ENCODE data around the gene CYB5A. TPM values are rescaled to one million over a fixed set of nuclear protein-coding genes. Genes with fewer than 3 reads are reported as not detected.

Gene CYB5A
- total and polyA plus RNA-seq, 2 of the 8 experiments (the other 6 are each of a cell fraction or from before 2014, with no cell fraction given): 154 to 195 TPM

DNA sequence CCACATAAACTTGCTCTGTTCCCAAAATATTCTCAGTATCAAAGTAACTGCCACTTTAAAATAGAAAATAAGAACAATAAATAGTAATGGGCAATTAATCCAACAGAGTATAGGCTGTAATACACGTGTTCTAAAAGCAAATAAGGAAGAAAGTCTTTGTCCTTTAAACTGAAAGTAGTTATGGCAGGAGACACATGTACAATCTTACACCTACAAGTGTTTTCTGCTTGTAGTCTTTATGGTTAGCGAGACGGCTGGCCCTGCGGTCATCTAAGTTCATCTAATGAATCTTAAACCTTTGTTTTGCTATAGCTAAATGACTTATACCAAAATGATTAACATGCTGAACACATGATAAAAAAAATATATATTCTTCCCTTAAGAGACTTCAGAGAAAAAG, 32.4 kb downstream of the CYB5A start:
- DNase-seq (ENCODE audit: low read depth in 1 of 2, low spot score in 2 of 2): no peak
- Histone ChIP-seq H2BK120ac (replicated peaks; ENCODE audit: low read depth, low read length) (no peak overlapping the region), H2BK5ac (ENCODE audit: low read depth, low read length) (no peak overlapping the region), H4K5ac (ENCODE audit: insufficient read length, low read depth, low read length) (no peak overlapping the region), H3K27ac (ENCODE audit: low read depth, low read length) (no peak overlapping the region), H4K8ac (ENCODE audit: extremely low read depth, insufficient read depth, low read length) (no peak overlapping the region), H3K23me2 (ENCODE audit: low read depth, low read length) (no peaks in the 10 kb centered on the region), H2BK12ac (ENCODE audit: low read depth, low read length) (no peak overlapping the region), H2AK5ac (ENCODE audit: low read depth, low read length) (no peak overlapping the region), H2AFZ (ENCODE audit: low read length) (no peak overlapping the region), H3K4me2 (ENCODE audit: insufficient read depth in 1 of 2, low read depth in 2 of 2, low read length in 2 of 2) (no peak overlapping the region), H4K20me1 (replicated peaks in 1 of 2; ENCODE audit: control insufficient read depth in 1 of 2, insufficient read depth in 2 of 2, low read length in 2 of 2) (no peaks in the 10 kb centered on the region), H3K9ac (replicated peaks in 1 of 4; ENCODE audit: extremely low read depth in 1 of 4, low read depth in 3 of 4, low read length in 3 of 4) (no peak overlapping the region), H3K36me3 (ENCODE audit: control insufficient read depth in 2 of 4, insufficient read depth in 4 of 4, low read length in 3 of 4) (peaks cover 0 to 18% (median 9%) of the 10 kb centered on the region in 4 experiments; a peak in 3 of 8 replicates), H3K79me2 (ENCODE audit: control insufficient read depth in 1 of 2, insufficient read depth in 2 of 2, low read length in 2 of 2) (no peaks in the 10 kb centered on the region), H3K23ac (ENCODE audit: insufficient read length) (no peak overlapping the region), H3K56ac (replicated peaks; ENCODE audit: insufficient read length, low read depth, low read length) (no peak overlapping the region), H3K79me1 (ENCODE audit: low read depth, low read length) (no peaks in the 10 kb centered on the region; the same call in 1 of the 2 replicates), H3K4me1 (replicated peaks in 1 of 4; ENCODE audit: control insufficient read depth in 3 of 4, insufficient read depth in 4 of 4, low read length in 3 of 4) (peaks cover 0 to 8% (median 4%) of the 10 kb centered on the region in 4 experiments; a peak in 5 of 7 replicates), H3K4ac (replicated peaks; ENCODE audit: insufficient read length, low read depth, low read length) (no peak overlapping the region), H3K14ac (ENCODE audit: insufficient read length) (no peak overlapping the region), H2BK20ac (ENCODE audit: low read length) (no peak overlapping the region), H3K27me3 (replicated peaks in 1 of 4; ENCODE audit: control insufficient read depth in 3 of 4, extremely low read depth in 1 of 4, insufficient read depth in 3 of 4, low read length in 3 of 4) (no peaks in the 10 kb centered on the region), H4K91ac (replicated peaks; ENCODE audit: insufficient read length, low read length) (no peak overlapping the region), H3K4me3 (ENCODE audit: extremely low read depth in 1 of 4, insufficient read depth in 2 of 4, low read depth in 3 of 4, low read length in 4 of 4) (no peak overlapping the region), H3K18ac (ENCODE audit: extremely low read depth, low read length) (no peak overlapping the region), H2BK15ac (ENCODE audit: low read length) (no peak overlapping the region), H3K9me3 (ENCODE audit: insufficient read depth in 2 of 2, low read depth in 1 of 2, low read length in 1 of 2) (no peaks in the 10 kb centered on the region)
- POLR2A ChIA-PET (ENCODE audit: partially characterized antibody): interaction anchor here (1.1 kb wide), 1 partner anchor 8 kb away, joined by 4 read pairs; no protein-coding TSS in a partner anchor
- CTCF ChIA-PET (ENCODE audit: partially characterized antibody): interaction anchor here (1.5 to 1.6 kb wide), 2 partner anchors 16 to 52 kb away, joined by 3 read pairs; no protein-coding TSS in a partner anchor
- WGBS, 2 experiments (ENCODE audit: extremely low coverage in 1 of 2, insufficient coverage in 1 of 2, insufficient read length in 1 of 2, insufficient replicate concordance in 2 of 2, low coverage in 1 of 2, low lambda C conversion rate in 2 of 2, missing lambda C conversion rate in 1 of 2): 98% methylated on average over 4 of the region's 4 CpGs; no CpG with 5 or more reads in 1 of the 2 experiments
- FAIRE-seq: no peak
- TF ChIP-seq TEAD4 (IDR thresholded peaks at IDR 0.05; ENCODE audit: low read depth, low read length): no peak
- no peak for TF ChIP-seq RNF2 (IDR thresholded peaks at IDR 0.05; ENCODE audit: borderline replicate concordance, low read depth, low read length, missing control alignments, poor library complexity, severe bottlenecking)
- no peak for TF ChIP-seq RFX5 (IDR thresholded peaks at IDR 0.05; ENCODE audit: borderline replicate concordance, low read depth, low read length)
- no peak for TF ChIP-seq YY1 (IDR thresholded peaks at IDR 0.05; ENCODE audit: low read depth, low read length)
- TF ChIP-seq, protein P1, sequence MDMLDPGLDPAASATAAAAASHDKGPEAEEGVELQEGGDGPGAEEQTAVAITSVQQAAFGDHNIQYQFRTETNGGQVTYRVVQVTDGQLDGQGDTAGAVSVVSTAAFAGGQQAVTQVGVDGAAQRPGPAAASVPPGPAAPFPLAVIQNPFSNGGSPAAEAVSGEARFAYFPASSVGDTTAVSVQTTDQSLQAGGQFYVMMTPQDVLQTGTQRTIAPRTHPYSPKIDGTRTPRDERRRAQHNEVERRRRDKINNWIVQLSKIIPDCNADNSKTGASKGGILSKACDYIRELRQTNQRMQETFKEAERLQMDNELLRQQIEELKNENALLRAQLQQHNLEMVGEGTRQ (IDR thresholded peaks at IDR 0.05; ENCODE audit: low read length): no peak
- TF ChIP-seq JUN (IDR thresholded peaks at IDR 0.05; ENCODE audit: low read depth, low read length): no peak
- no peak for TF ChIP-seq SUZ12 (IDR thresholded peaks at IDR 0.05; ENCODE audit: low read length)

Data from H1 (cell line).